NOMO-1 treated with DMSO at 0.1 percent for 48 hours (cell line): ENCODE data around the gene HKDC1.
"Not testable (repeated sequence)": the region's sequence is repeated elsewhere in the genome, so short reads cannot be mapped to it uniquely, and the experiment has no call there.

Experiments used
- DNase-seq: peaks from one replicate; lab custom pipeline; 2025; ENCODE audit not compliant: unreplicated experiment; lab: John Stamatoyannopoulos, UW

The HKDC1 gene

DNA sequence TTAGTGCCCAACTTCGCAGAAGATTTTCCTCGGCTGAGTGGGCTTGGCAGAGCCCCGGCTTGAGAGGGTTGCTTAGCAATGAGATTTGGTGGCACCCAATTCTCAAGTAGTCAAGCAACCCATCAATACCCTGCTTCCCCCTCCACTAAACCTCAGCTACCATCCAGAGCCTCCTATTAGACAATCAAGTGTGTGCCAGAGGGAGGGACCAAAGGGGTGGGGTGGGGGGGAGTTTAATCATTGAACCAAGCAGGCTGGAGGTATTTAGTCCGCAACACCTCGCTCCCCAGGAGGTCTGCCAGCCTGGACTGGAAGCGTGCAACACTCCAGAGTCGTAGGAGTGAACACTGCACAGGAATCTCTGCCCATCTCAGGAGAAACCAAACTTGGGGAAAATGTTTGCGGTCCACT is at the start of gene HKDC1:
TSS of gene HKDC1 (plus strand) at position 292 of the 411 bp plus-strand sequence. CDS start at position 396, 104 bp downstream.
- no peak for DNase-seq

DNA sequence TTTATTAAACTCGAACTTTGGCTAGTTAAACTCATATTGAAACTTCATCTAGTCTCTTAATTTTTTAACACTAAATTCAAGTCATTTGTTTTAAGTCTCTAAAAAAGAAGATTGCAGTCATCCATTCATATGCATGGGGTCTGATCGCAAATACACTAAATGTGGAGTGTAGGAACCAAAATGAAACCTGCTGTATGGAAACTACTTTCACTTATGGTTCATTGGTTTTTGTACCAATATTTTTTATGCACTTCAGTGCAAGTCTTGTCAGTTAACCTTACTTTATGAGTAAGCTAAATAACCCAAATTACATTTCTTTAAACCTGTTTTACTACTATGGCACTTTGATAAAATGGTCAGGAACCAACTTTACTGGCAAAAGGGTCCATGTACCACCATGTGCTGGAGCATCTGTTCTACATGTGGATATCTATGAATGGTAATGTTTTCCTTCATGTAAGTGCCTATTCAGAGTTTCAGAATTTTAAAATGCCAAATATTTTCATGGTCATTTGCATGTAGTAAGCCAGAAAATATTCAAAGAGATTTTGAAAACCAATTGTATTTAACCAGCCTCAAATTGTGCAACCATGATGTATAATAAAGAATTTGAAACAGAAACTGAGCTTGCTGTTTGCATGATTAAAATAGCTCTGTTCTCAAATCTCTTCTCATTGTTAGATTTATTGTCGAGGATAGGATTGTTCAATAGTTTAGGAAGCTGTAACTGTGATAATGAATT is 47.7 kb upstream of the HKDC1 start:
- DNase-seq: no peak

- not testable (repeated sequence) for DNase-seq
Measured at GRCh38 chr10:69175326-69175725, 44.8 kb upstream of the HKDC1 start.

GRCh38 chr10:69176823-69177222 is 43.3 kb upstream of the HKDC1 start:
- no peak for DNase-seq

GRCh38 chr10:69179089-69179742 is 40.9 kb upstream of the HKDC1 start:
- no peak for DNase-seq

DNA sequence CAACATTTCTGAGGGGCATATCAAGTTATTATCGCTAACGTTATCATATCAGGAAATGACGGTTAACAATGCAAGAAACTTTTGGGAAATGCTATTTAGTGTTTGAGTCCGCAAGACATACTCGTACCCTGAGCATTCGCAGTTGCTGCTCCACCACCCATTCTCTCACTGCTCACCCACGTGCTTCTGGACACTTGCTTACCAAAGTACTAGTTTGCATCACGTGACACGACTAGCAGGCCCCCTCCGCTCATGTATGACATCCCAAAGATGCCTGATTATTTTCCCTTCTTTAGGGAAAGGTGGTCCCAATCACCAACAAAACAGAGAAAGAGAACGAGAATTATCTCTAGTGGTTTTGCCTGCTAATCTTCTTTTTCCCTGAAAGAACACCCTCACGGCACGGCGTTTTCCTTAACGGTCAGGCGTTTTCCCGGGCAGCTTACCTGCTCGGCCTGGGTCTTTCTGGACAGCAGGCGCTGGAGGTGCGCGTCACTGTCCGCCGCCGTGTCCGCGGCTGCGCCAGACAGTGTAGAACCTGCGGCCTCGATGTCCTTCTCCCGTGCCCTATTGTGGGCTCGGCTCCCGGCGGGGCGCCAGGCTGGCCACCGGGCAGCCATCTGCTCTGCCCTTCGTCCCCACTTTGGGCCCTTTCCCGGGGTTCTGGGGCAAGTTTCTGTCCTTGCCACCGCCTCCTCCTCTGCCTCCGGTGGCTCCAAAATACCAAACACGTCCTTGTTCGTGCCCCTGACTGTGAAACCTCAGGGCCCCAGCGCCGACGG is 40.2 kb upstream of the HKDC1 start, which contains the start of gene SUPV3L1:
TSS of gene SUPV3L1 (plus strand) at position 492 of the 782 bp plus-strand sequence. CDS start at position 550, 58 bp downstream.
- DNase-seq: peak; percentile 96

DNA sequence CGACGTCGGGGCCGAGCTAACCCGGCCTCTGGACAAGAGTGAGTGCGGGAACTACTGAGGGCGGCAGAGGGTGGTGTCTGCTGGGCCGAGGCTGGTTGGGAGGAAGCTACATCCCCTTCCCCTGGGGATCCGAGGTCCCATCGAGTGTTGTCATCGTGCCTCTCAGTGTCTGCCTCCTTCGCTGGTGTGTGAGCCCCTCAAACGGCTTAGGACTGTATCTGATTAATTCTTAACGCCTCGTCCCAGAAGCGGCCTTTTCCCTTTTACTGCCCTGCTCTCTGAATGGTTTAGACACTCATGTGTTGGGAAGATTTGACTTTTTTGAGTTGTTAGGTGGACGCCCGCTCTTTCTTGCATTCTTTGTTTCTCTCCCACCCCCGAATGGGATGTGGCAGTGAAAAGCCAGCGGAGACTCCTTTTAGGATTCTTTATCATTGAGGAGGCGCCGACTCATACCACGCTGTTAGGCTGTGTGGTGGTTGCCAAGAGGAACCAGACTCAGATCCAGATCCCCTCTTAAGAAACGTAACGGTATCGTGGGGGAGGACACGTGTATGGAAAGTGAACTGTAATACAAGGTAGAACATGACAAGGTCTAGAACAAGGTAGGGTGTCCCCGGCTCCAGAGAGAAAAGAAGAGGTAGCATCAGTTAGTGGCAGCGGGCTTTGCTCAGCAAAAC is 39.5 kb upstream of the HKDC1 start:
- DNase-seq: no peak

GRCh38 chr10:69181433-69181832 is 38.7 kb upstream of the HKDC1 start:
- DNase-seq: no peak

DNA sequence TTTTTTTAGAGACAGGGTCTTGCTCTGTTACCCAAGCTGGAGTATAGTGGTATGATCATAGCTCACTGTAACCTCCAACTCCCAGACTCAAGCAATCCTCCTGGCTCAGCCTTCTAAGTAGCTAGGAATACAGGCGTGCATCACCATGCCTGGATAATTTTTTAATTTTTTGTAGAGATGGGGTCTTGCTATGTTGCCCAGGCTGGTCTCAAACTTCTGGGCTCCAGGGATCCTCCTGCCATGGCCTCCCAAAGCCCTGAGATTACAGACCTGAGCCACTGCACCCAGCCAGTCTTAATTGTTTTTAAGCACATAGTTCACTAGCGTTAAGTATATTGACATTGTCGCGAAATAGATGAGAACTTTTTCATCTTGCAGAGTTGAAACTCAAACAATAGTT is 38.1 kb upstream of the HKDC1 start:
- no peak for DNase-seq

DNA sequence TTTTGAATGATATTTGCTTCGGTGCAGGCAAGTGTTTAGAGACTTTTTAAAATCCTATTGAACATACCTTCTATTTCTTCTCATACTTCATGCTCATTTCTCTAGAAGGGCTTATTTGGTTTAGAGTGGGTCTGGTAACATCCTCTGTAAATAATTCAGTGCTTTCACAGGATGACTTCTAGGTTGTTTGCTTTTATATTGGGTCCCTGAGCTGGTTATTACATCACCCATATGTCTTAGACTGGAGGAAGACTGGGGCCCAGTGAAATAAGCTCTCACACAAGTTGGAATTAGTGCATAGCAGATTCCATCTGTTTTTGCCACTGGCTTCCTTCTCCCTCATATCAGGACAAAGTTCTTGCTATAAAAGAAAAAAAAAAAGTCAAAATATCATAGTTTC is 33.6 kb upstream of the HKDC1 start:
- no peak for DNase-seq

DNA sequence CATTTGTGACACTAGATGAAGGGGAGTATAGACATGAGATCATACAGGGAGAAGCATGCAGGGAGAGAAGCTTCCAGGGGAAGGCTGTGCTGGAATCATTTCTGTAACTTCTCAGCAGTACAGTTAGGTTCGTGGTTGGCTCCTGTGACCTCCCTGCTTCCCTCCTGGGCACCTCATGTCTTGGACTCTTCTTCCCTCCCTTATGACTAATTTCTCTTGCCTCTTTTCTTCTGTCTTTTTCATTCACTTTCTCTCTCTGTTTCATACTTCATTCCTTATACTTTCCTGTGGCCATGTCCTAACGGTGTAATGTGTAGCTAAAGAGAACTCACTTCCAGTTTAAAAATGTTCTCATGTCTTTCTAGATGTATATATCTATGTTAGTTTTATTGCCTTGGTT is 19.1 kb upstream of the HKDC1 start:
- no peak for DNase-seq

- DNase-seq: no peak
Measured at GRCh38 chr10:69202332-69202731, 17.8 kb upstream of the HKDC1 start.

DNA sequence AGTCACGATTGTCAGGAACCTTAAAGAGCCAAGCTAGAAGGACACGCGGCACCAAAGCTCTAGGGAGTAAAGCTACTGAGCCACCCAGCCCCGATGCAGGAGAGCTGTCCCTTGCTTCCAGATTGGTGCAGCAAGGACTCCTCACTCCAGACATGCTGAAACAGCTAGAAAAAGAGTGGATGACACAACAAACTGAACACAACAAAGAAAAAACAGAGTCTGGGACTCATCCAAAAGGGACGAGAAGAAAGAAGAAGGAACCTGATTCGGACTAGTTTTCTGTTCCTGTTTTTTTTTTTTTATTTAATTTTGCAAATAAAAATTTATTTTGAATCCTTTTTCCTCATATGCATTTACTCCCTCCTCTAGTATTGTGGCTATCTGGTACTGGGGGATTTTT is 11.4 kb upstream of the HKDC1 start:
- DNase-seq: no peak

DNA sequence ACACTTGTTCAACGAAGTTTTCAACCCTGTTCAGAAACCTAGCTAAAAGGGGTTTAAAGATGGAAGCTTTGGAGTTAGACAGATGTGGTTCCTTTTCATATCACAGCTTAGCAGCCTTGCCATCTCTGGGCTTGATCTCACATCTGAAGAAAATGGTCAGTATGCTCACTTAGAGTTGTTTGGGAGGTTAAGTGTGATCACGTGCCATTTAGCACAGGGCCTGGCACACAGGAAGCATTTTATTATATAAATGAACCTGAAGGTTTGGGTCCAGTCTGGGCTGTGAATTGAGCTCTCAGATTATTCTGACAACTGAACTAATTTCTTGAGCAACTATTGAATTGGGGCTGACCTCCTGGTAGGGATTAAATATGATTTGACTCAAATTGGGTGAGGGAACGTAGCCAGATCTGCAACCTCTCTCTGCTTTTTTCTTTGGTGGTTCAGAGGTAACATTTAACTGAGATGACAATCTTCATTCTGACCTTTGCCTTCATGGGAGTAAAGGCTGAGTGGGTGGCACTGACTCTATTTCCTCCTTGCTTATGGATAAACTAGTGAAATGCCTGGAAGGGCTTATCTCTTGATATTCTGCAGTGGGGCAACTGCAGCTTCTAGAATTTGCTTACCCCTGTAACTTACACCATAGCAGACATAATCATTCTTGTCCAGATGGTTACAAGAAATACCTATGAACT is 10.2 kb upstream of the HKDC1 start:
- DNase-seq: no peak

GRCh38 chr10:69211104-69211503 is 9.0 kb upstream of the HKDC1 start:
- DNase-seq: no peak

GRCh38 chr10:69211524-69211923 is 8.6 kb upstream of the HKDC1 start:
- no peak for DNase-seq

- DNase-seq: no peak
Measured at GRCh38 chr10:69213591-69214311, 6.4 kb upstream of the HKDC1 start.

DNA sequence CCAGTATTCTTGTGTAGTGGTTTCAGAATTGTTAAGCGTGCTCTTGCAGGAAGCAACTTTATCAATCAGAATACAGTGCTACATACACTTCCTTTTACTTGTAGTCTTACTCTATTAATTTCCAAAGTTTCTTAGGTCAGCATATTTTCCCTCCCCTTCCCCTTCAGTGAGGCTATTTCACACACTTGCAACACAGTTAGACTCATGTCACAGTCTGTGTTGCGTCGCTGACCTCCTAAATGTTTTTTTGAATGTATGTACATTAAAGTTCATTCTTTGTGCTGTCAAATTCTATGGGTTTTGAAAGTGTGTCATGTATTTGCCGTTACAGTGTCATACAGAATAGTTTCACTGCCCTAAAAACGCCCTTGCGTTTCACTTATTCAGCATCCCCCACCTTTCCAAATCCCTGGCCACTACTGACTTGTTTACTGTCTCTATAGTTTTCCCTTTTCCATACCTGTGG is 5.4 kb upstream of the HKDC1 start:
- DNase-seq: peak; percentile 59

DNA sequence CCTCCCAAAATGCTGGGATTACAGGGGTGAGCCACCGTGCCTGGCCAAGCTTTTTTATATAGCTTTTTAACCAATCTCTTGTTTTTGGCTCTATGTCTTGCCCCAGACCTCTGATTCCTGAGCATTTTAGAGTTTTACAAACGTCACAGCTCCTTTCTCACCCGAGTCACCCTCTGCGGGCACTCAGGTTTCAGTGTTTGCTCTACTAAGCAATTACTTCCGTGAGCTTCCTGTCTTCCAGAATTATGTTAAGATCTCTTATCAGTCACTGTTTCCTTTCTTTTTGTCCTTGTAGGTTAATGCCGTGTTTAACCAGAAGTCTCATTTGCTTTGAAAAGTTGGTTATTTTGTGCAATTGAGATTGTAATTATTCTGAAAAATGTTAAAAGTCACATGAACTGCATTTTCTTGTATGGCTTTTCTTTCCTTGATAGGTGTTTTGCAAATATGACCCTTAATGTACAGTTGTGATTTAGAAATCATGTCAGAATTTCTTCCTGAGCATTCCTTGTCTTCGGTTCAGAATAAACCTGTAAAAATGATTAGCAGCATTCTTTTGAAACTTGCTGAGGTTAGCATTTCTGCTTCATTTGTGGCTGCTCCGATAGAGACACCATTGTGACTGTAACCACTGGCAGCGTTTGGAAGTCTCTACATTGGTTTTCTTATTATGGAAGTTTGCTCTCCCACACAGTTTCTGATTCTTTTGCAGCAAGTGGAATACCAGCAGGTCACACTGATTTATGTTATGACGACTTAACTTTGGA is 4.5 kb upstream of the HKDC1 start:
- peak; percentile 45 for DNase-seq
